COLO668 (cell line): Measurements from ENCODE around the gene RNF207.
"Not testable (repeated sequence)": the region's sequence is repeated elsewhere in the genome, so short reads cannot be mapped to it uniquely, and the experiment has no call there.

Experiments used
- DNase-seq: peaks from one replicate; lab custom pipeline; 2025; ENCODE audit not compliant: unreplicated experiment; lab: John Stamatoyannopoulos, UW

RNF207 gene

GRCh38 chr1:6199298-6200187 is 6.4 kb upstream of the RNF207 start, which contains the start of gene RPL22:
TSS of gene RPL22 (minus strand) at chr1:6199595. CDS start at chr1:6199573, 22 bp downstream.
- DNase-seq: peak; percentile 100

- peak; percentile 80 for DNase-seq
Observed at GRCh38 chr1:6200188-6200809, 5.6 kb upstream of the RNF207 start.

- DNase-seq: no peak
Observed at GRCh38 chr1:6202256-6202655, 3.7 kb upstream of the RNF207 start.

- no peak for DNase-seq
Observed at GRCh38 chr1:6206520-6206855, 569 bp downstream of the RNF207 start.

- DNase-seq: no peak
Observed at GRCh38 chr1:6207075-6207885, 1.4 kb downstream of the RNF207 start.

GRCh38 chr1:6207921-6208320 is 2.0 kb downstream of the RNF207 start:
- DNase-seq: no peak

- peak; percentile 83 for DNase-seq
Observed at GRCh38 chr1:6208723-6209660, 3.1 kb downstream of the RNF207 start.

- DNase-seq: peak; percentile 55
Observed at GRCh38 chr1:6209661-6210580, 4.0 kb downstream of the RNF207 start.

GRCh38 chr1:6210591-6211355 is 4.9 kb downstream of the RNF207 start:
- DNase-seq: no peak

GRCh38 chr1:6211731-6212130 is 5.8 kb downstream of the RNF207 start:
- no peak for DNase-seq

- DNase-seq: no peak
Observed at GRCh38 chr1:6212193-6212959, 6.5 kb downstream of the RNF207 start.

GRCh38 chr1:6218375-6219164 is 12.7 kb downstream of the RNF207 start:
- no peak for DNase-seq

GRCh38 chr1:6219641-6220040 is 13.7 kb downstream of the RNF207 start:
- not testable (repeated sequence) for DNase-seq

GRCh38 chr1:6220236-6220635 is 14.3 kb downstream of the RNF207 start:
- DNase-seq: no peak

GRCh38 chr1:6221210-6221784 is 15.4 kb downstream of the RNF207 start:
- DNase-seq: no peak

GRCh38 chr1:6222636-6223035 is 16.7 kb downstream of the RNF207 start:
- no peak for DNase-seq

- no peak for DNase-seq
Observed at GRCh38 chr1:6223617-6224016, 17.7 kb downstream of the RNF207 start.
